Central memory CD4-positive, alpha-beta T cell (primary cell): Measurements from ENCODE around the gene HECTD4.
"Not testable (repeated sequence)": the region's sequence is repeated elsewhere in the genome, so short reads cannot be mapped to it uniquely, and the experiment has no call there.

Source experiments
- DNase-seq: peaks from one replicate; pipeline ENCODE4 v3.0.0; 2022

Gene HECTD4

GRCh38 chr12:112252184-112252583 is 130.0 kb downstream of the HECTD4 start:
- no peak for DNase-seq

DNA sequence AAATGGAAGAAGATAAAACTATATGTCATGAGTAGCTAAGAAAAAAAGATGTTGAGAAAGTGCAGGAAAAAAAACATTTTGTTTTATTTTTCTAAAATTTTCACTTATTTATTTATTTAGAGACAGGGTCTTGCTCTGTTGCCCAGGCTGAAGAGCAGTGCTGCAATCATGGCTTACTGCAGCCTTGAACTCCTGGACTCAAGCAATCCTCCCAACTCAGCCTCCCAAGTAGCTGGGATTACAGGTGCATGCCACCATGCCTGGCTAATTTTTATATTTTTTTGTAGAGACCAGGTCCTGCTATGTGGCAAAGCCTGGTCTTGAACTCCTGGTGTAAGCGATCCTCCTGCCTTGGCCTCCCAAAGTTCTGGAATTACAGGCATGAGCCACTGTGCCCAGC is 137.3 kb downstream of the HECTD4 start:
- DNase-seq = not testable (repeated sequence)

DNA sequence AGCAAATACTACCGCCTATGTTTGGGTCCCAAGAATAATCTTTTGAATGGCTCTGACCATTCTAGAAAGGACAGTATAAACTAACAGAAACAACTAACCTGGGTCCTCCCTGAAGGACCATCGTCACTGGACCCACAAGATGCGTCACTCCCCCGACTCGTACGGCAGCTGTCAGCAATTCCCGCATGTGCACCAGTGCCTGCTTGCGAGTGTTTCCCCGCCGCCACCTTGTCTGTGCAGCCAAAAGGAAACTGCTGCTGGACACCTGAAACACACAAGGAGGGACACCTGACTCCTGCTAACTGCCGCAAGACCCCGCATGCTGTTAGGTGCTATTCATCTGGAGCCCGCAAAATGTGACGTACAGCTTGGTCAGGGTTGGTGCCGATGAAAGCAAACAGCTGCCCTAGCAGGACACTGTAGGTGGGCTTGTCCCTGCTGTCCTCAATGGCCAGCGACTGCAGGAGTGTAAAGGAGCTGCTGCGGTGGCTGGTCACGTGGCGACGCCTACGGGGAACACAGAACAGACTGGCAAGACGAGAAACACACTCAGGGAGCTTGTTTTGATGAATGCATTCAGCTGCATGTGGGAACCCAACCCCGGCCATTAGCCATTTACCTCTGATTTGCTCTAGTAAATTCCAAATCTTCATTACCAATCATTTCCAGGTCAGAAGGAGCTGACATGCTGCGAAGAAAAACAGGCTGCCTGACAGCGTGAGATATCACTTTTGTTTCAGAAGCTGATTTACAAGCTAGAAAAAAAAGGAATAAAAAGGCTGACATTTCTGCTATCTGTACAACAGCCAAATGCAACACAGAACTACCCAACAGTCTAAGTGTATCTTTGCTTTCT is 138.7 kb downstream of the HECTD4 start:
- DNase-seq = no peak

- DNase-seq = no peak
Measured at GRCh38 chr12:112241176-112241575, 141.1 kb downstream of the HECTD4 start.

DNA sequence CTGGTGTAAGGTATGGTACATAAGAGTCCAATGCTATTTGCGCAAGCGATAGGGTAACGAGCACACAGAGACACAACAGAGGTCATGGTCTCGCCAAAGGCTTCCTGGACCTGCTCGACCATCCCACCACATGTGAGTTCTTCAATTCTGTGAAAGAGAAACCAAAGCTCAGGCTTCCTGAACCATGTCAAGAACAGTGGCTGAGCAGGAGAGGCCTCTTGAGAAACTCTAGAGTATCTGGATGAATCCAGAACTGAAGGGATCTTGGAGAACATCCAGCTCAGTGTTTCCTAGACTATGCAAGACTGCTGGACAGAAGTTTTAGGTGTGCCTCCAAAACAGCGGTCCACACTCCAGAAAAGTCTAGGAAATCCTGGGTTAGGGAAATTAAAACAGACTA is 142.3 kb downstream of the HECTD4 start:
- DNase-seq = no peak

GRCh38 chr12:112239020-112239419 is 143.2 kb downstream of the HECTD4 start:
- no peak for DNase-seq

GRCh38 chr12:112238441-112238840 is 143.8 kb downstream of the HECTD4 start:
- DNase-seq = no peak

DNA sequence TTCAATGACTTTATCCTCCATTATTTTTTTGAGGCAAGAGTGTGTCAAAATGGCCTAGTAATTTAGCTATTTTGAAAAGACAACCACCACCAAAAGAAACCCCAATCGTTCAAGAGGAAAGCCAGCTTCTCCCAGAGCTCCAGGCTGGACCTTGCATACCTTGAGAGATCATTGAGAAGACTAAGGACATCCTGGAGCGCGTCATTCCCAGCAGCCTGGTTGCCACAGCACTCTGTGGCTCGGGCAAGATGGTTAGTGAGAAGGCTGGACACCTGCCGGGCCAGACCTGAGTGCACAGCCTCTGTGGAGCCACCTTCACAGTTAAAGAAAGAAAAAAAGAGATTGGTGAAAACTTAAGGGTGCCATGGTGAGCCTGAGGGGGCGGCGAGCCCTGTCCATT is 145.4 kb downstream of the HECTD4 start:
- no peak for DNase-seq

GRCh38 chr12:112236386-112236785 is 145.8 kb downstream of the HECTD4 start:
- DNase-seq = no peak

- DNase-seq = no peak
Measured at GRCh38 chr12:112234303-112234702, 147.9 kb downstream of the HECTD4 start.

DNA sequence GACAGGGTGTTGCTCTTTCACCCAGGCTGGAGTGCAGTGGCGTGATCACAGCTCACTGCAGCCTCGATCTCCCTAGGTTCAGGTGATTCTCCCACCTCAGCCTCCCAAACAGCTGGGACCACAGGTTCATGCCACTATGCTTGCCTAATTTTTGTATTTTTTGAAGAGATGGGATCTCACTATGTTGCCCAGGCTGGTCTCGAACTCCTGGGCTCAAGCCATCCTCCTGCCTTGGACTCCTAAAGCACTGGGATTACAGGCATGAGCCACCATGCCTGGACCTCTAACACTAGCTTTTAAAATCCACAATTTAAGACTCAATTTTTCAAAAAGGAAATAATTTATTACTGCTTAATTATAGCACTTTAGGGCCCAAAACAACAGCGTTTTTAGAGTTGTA is 149.0 kb downstream of the HECTD4 start:
- DNase-seq = no peak

DNA sequence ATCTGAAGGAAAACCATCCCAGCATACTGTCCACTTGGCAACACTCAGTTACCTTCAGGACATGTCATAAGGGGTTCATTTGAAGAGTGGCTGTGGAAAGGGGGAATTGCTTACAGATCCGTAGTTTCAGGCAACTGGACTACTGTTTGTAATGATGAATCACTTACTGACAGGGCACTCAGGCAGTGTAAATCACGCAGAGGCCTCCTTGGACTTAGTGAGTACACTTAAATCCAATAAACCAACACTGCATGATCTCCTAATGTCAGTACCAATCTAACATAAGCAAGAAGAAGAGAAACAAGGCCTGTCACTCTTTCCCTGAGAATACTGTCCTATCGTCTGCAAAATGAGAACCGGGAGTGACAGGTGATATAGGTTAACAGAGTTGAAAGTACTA is 152.1 kb downstream of the HECTD4 start:
- DNase-seq = no peak

DNA sequence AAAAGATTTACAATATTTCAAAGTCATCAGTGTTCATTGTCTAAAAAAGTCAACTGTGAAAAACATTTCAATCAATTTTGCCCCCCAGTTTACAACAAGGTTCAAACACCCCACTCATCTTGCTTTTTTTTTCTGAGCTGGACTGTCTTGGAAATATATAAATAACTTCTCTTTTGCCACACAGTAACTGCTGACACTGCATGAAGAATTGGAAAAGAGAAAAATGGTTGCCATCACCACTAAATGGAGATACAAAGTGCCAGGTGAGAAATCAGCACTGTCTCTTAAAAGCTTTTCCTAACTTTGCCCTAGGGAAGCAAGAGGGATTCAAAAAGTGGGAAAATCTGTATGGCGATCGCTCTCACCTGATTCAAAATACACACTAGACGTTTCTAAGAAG is 155.5 kb downstream of the HECTD4 start:
- DNase-seq = no peak

GRCh38 chr12:112220628-112221027 is 161.6 kb downstream of the HECTD4 start:
- DNase-seq = not testable (repeated sequence)

- no peak for DNase-seq
Measured at GRCh38 chr12:112219195-112219594, 163.0 kb downstream of the HECTD4 start.

GRCh38 chr12:112218150-112218549 is 164.1 kb downstream of the HECTD4 start:
- DNase-seq = no peak

GRCh38 chr12:112217647-112218046 is 164.6 kb downstream of the HECTD4 start:
- no peak for DNase-seq

- no peak for DNase-seq
Measured at GRCh38 chr12:112216223-112216622, 166.0 kb downstream of the HECTD4 start.

GRCh38 chr12:112214064-112214463 is 168.2 kb downstream of the HECTD4 start:
- DNase-seq = no peak

- no peak for DNase-seq
Measured at GRCh38 chr12:112208301-112208910, 173.8 kb downstream of the HECTD4 start.

GRCh38 chr12:112207397-112207924 is 174.8 kb downstream of the HECTD4 start:
- DNase-seq = no peak

DNA sequence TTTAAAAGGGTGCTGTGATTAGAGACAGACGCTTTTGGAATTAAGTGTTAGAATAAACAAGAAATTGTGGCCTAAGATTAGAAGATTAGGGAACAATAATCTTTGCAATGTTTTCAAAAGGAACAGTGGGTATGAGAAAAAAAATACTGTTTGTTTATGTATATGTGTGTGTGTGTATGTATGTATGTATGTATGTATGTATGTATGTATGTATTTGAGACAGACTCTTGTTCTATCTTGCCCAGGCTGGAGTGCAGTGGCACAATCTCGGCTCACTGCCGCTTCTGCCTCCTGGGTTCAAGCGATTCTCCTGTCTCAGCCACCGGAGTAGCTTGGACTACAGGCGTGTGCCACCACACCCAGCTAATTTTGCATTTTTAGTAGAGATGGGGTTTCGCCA is 175.3 kb downstream of the HECTD4 start:
- no peak for DNase-seq

DNA sequence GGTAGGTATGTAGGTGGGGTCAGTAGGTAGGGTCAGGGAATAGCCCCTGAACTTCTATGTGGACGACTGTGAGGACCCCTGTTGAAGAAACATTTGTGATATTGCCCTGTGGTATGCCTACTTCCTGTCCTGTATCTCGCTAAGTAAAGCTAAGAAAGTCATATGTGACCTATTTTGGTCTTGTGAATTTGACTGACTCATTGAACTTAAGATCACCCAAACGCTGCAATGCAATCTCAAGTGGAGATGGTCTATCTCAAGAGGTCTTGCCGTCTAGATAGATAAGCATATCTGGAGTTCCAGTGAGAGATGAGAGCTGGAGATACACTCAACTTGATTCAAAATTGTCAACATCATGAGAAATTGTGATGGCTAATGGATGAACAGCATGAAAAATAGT is 183.1 kb downstream of the HECTD4 start:
- no peak for DNase-seq

DNA sequence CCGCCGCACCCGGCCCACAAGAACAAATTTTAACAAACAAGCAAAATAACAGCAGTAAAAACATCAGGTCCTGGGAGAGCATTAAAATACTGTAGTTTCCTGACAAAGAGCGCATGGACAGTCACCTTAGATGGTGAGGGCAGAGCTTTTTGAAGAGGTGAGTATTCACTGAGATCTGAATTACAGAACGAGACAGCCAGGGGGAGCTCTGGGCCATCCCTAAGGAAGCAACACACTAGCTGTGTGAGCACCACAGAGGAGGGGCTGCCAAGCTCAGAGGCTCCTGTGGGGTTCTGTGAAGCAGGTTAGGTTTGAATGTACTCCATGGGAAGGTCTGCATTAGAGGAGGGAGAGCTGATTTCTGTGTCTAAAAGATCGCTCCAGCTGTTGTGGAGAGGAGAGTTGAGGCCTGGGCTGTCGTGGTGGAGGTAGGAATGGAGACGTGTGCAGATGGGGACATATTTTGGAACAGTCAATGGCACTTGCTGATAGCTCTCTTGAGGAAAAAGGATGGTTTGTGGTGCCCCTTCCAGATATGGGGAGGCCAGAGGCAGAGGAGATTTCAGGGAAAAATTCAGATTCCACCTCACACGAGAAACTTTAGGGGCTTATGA is 184.0 kb downstream of the HECTD4 start:
- peak; percentile 28 for DNase-seq
